ENCODE data around the gene FLNB. TPM values are rescaled to one million over a fixed set of nuclear protein-coding genes. Genes with fewer than 3 reads are reported as not detected.

FLNB gene
- total and polyA plus RNA-seq, 2 of the 4 experiments (the other 2 are of a cell fraction): 78.0 to 136 TPM

DNA sequence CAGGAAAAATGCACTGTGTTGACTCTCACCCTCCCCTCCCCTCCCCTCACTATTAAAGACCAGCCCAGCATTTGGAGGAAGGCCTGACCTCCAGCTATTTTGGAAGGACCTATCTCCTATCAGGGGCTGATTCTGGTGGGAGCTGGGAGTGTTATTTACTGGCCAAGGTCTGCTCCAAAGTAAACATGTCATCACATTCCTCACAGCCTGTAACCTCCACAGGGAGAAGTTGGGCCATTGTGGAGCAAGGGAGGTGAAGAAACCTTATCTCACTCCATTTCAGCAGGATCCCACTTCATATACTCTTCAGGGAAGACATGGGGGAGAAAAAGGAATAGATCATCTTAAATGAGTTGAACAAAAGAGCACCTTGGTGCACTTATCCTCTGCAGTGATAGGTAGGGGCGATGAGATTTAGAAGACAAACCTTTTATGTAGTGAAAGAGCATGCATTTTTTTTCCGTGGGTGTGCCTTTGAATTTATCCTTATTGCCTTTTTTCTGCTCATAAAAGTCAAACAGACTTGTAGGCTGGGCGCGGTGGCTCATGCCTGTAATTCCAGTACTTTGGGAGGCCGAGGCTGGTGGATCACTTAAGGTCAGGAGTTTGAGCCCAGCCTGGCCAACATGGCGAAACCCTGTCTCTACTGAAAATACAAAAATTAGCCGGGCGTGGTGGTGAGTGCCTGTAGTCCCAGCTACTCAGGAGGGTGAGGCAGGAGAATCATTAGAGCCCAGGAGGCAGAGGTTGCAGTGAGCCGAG, 15.6 kb upstream of the FLNB start (continued):
- no peak for TF ChIP-seq FOS (IDR thresholded peaks at IDR 0.05; ENCODE audit: low read depth, low read length)

DNA sequence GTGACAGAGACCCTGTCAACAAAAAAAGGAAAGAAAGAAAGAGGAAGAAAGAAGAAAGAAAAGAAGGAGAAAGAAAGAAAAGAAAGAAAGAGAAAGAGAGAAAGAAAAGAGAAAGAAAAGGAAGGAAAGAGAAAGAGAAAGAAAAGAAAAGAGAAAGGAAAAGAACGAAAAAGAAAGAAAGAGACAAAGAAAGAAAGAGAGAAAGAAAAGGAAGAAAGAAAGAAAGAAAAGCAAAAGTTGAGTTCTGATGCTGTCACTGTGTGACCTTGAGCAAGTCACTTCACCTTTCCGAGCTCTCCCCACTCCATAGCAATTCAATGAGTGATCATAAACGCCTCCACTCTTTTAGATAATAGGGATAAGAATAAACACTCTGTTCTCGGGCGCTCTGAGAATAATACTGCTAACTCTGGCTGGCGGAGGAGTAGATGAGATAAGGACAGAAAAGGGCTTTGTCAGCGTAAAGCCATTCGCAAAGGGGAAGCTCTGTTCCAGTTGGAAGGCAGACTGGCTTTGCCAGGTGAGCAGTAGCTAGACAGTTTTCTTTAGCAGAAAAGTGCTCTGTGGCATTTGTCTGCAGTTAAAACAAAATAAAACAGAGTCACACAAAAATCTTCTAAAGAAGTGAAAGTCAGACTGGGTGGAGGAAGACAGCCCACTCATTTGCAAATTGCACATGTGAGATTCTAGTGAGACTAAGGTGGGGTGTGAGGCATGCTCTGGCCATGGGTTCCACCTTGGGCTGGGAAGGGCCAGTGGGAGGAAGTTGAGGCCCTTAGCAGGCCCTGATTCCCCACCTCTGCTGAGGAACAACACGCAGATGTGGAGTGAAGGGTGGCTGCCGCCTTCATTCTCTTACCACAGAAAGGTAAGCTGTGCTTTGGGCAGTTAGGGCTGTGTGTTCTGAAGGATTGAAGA, 9.6 kb upstream of the FLNB start:
- H4K91ac ChIP-seq (ENCODE audit: insufficient read depth, low read depth, low read length): peak overlapping the region; percentile 35
- ChIA-PET POLR2A (ENCODE audit: unreplicated experiment) (interaction anchor here (0.5 kb wide), 1 partner anchor 14 kb away, joined by 14 read pairs; no protein-coding TSS in a partner anchor), CTCF (interaction anchor here (0.7 to 1.4 kb wide), 2 partner anchors 9 to 10 kb away, joined by 3 read pairs; no protein-coding TSS in a partner anchor)
- H3K56ac ChIP-seq (ENCODE audit: extremely low read depth, insufficient read depth, low read length): no peak overlapping the region
- TF ChIP-seq FOS (IDR thresholded peaks at IDR 0.05; ENCODE audit: low read depth, low read length) (peak; percentile 36; the same call in 1 of the 2 replicates), MAFK (IDR thresholded peaks at IDR 0.05; ENCODE audit: low read depth, low read length) (peak; percentile 93), POLR2A (IDR thresholded peaks at IDR 0.05; ENCODE audit: low read depth, low read length) (no peak), NFE2L2 (IDR thresholded peaks at IDR 0.05; ENCODE audit: low read depth, low read length) (no peak)
- WGBS, 2 experiments (ENCODE audit: extremely low coverage in 2 of 2, insufficient read length in 1 of 2): 40% methylated on average over 1 of the region's 10 CpGs; no CpG with 5 or more reads in 1 of the 2 experiments
- peaks cover 4% of the 10 kb centered on the region for H3K4me1 ChIP-seq (ENCODE audit: control insufficient read depth, insufficient read depth, low read length)
- H2BK120ac ChIP-seq (ENCODE audit: low read depth, low read length): peak overlapping the region; percentile 52; the same call in 1 of the 2 replicates
- no peaks in the 10 kb centered on the region for H3K36me3 ChIP-seq (ENCODE audit: control insufficient read depth, insufficient read depth, low read length)
- H4K8ac ChIP-seq (ENCODE audit: low read depth in 2 of 2, low read length in 2 of 2): peak overlapping the region in 1 of 2 experiments; percentile 42; a peak in 1 of 4 replicates
- DNase-seq (peak; percentile 81), ATAC-seq (ENCODE audit: low read depth) (peak; percentile 69)
- H3K27ac ChIP-seq (ENCODE audit: insufficient read depth, low read length): no peak overlapping the region
- H3K9ac ChIP-seq (ENCODE audit: low read depth, low read length): no peak overlapping the region
- peak overlapping the region; percentile 33; the same call in 1 of the 2 replicates for H2AK5ac ChIP-seq (ENCODE audit: low read depth, low read length)
- in situ Hi-C loops (cut with MboI; ENCODE audit: low sequenced_read_pairs) (no loop called here), intact Hi-C loops (cut with micrococcal nuclease) (no loop called here), dilution Hi-C loops (cut with HindIII; ENCODE audit: low sequenced_read_pairs, unreplicated experiment) (no loop called here)
- H3K79me1 ChIP-seq (ENCODE audit: low read depth in 1 of 2, low read length in 2 of 2): no peaks in the 10 kb centered on the region
- peak overlapping the region; percentile 46 for H2AFZ ChIP-seq (replicated peaks; ENCODE audit: low read length, poor library complexity)
- H3K18ac ChIP-seq (ENCODE audit: low read depth, low read length): peak overlapping the region; percentile 50; the same call in 1 of the 2 replicates
- peaks cover 8% of the 10 kb centered on the region; the same call in 1 of the 2 replicates for H3K9me1 ChIP-seq (ENCODE audit: insufficient read depth, low read length)
- peak overlapping the region; percentile 1; the same call in 1 of the 2 replicates for H3K4me3 ChIP-seq (ENCODE audit: insufficient read depth, low read depth, low read length)
- H3K27me3 ChIP-seq (ENCODE audit: control insufficient read depth, insufficient read depth, low read length): no peaks in the 10 kb centered on the region
- H2BK20ac ChIP-seq (ENCODE audit: low read depth, low read length): peak overlapping the region; percentile 56; the same call in 1 of the 2 replicates
- H3K4me2 ChIP-seq (ENCODE audit: low read depth, low read length): peak overlapping the region; percentile 90
- no peak overlapping the region for H3K23ac ChIP-seq (ENCODE audit: low read depth, low read length)
- H2BK15ac ChIP-seq (ENCODE audit: low read depth, low read length): peak overlapping the region; percentile 8; the same call in 2 of the 3 replicates
- H2AK9ac ChIP-seq (replicated peaks; ENCODE audit: low read depth, low read length, poor library complexity): no peak overlapping the region
- no peaks in the 10 kb centered on the region for H4K20me1 ChIP-seq (ENCODE audit: insufficient read depth, low read length)
- H3K9me3 ChIP-seq (ENCODE audit: control insufficient read depth, insufficient read depth, low read length): no peaks in the 10 kb centered on the region
- BruUV-seq (replicated peaks): no TSS peak
- peak overlapping the region; percentile 44 for H3K4ac ChIP-seq (ENCODE audit: low read depth, low read length)
- H4K5ac ChIP-seq (ENCODE audit: low read depth, low read length): no peak overlapping the region
- H2BK5ac ChIP-seq (ENCODE audit: low read depth, low read length, poor library complexity, severe bottlenecking): no peak overlapping the region
- 0 out of 2 replicates have a peak overlapping the region, but pooled peaks have one; percentile 11 for H3K14ac ChIP-seq (replicated peaks; ENCODE audit: low read depth, low read length)
